NCI-H526 (cell line): ENCODE results near the gene SPECC1.
A peak's percentile ranks its signal among the peaks of the same experiment; 100 is the strongest.
"Not testable (repeated sequence)": the region's sequence is repeated elsewhere in the genome, so short reads cannot be mapped to it uniquely, and the experiment has no call there.

Experiments used
- DNase-seq, 2 experiments: peaks; one replicate each; lab custom pipeline; 2025; lab: John Stamatoyannopoulos, UW

SPECC1 gene

GRCh38 chr17:20313306-20313705 is 304.1 kb downstream of the SPECC1 start:
- DNase-seq = no peak

- no peak for DNase-seq
Observed at GRCh38 chr17:20313891-20314290, 304.7 kb downstream of the SPECC1 start.

- no peak for DNase-seq
Observed at GRCh38 chr17:20314834-20315233, 305.7 kb downstream of the SPECC1 start.

- no peak for DNase-seq
Observed at GRCh38 chr17:20315311-20315710, 306.2 kb downstream of the SPECC1 start.

- no peak for DNase-seq
Observed at GRCh38 chr17:20315821-20316220, 306.7 kb downstream of the SPECC1 start.

GRCh38 chr17:20320535-20321229 is 311.5 kb downstream of the SPECC1 start:
- DNase-seq = peak in 1 of 2 experiments; percentile 44

GRCh38 chr17:20321357-20321756 is 312.2 kb downstream of the SPECC1 start:
- not testable (repeated sequence) for DNase-seq

GRCh38 chr17:20327739-20328138 is 318.6 kb downstream of the SPECC1 start:
- DNase-seq = not testable (repeated sequence)

GRCh38 chr17:20351405-20351804 is 342.2 kb downstream of the SPECC1 start:
- DNase-seq = not testable (repeated sequence)

GRCh38 chr17:20352567-20352966 is 343.4 kb downstream of the SPECC1 start:
- not testable (repeated sequence) for DNase-seq

GRCh38 chr17:20363846-20364245 is 354.7 kb downstream of the SPECC1 start:
- DNase-seq = not testable (repeated sequence)
